DMS 273 (cell line): Measurements from ENCODE around the gene CD320.
"Not testable (repeated sequence)": the region's sequence is repeated elsewhere in the genome, so short reads cannot be mapped to it uniquely, and the experiment has no call there.

Source experiments
- DNase-seq: peaks from one replicate; lab custom pipeline; 2025; ENCODE audit not compliant: unreplicated experiment; lab: John Stamatoyannopoulos, UW

The CD320 gene

DNA sequence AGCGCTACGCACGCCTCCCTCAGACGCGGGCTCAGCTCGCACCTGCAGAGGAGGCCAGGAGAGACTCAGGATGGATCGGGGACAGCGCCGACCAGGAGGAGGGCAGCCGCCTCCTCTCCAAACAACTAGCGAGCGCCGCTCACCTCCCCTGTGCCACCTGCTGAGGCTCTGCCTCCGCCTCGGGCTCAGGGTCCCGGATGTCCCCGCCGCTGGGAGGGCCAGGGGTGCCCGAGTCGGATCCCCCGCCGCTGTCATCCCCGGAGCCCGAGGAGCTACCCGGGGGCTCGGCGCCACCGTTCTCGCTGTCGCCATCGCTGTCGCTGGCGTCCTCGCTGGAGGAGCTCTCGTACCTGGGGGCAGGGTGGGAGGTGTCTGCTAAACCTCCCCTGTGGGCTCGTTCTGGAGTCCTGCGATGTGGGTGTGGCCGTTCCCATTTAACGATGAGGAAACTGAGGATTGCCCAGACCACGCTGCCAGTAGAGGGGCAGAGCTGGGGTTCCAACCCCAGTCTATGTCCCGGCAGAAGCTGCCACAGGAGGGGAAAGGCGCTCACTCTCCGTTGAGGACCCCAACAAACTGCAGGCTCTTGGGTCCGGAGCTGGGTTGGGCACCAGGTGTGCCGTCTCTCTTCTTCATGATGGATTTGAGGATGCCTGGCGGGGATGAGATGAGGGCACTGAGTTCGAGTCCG is 25.8 kb upstream of the CD320 start:
- peak; percentile 45 for DNase-seq

- no peak for DNase-seq
These were observed 25.0 kb upstream of the CD320 start for GRCh38 chr19:8332976-8333766.

DNA sequence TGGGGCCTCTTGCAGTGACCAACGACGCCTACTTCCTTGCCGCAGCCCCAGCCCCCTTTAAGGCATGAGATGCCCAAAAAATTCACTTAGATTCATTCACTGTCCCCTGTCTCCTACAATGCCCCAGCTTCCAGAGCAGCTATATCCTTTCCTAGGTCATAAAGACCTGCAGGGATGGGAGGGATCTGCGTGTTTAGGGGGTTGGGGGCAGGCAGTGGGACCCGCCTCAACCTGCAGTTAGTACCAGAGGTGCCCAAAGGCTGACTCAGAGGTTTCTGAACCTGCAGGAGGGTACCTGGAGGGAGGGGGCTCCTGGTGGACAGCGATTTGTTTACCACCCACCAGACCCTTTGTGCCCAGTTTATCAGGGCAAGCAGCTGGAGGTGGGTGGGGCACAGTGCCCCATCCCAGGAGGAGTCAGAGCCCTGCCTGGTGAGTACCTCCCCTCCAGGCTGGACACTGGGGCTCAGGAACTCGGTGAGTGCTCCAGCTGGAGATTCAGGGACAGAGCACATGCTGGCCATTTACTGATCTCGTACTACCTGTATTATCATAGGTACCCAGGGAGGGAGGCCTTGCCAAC is 23.2 kb upstream of the CD320 start:
- DNase-seq: no peak

DNA sequence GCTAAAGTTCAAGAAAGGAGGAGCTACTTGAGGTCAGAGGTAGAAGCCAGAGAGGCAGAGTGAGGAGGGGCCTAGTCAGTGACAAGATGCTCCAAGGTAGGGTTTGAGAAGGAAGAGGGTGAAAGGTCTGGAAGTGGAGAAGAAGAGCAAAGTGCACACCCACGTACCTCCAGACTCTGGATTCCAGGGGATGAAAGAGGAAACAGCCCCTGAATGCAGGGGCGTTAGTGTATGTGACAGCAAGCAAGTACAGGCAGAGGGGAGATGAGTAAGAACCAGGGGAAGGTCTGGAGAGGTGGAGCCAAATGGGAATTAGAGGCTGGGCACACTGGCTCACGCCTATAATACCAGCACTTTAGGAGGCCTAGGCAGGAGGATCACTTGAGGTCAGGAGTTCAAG is 21.8 kb upstream of the CD320 start:
- DNase-seq: no peak

DNA sequence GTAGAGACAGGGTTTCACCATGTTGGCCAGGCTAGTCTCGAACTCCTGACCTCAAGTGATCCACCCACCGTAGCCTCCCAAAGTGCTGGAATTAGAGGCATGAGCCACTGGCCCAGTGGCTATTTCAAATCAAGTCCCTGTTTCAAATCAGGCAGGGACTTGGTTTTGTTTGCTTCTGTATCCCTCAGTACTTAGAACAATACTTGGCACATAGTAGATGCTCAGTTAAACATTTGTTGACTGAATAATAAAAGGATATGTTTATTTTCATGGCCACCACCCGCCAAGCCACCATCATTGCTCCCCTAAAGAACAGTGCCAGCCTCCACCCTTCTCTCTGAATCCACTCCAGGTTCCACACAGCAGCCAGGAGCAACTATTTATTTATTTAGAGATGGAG is 17.3 kb upstream of the CD320 start:
- no peak for DNase-seq

- DNase-seq: peak; percentile 70
These were observed 16.3 kb upstream of the CD320 start for GRCh38 chr19:8324186-8325050.

GRCh38 chr19:8323781-8324185 is 15.6 kb upstream of the CD320 start:
- DNase-seq: peak; percentile 70

- no peak for DNase-seq
These were observed 14.5 kb upstream of the CD320 start for GRCh38 chr19:8322638-8322997.

DNA sequence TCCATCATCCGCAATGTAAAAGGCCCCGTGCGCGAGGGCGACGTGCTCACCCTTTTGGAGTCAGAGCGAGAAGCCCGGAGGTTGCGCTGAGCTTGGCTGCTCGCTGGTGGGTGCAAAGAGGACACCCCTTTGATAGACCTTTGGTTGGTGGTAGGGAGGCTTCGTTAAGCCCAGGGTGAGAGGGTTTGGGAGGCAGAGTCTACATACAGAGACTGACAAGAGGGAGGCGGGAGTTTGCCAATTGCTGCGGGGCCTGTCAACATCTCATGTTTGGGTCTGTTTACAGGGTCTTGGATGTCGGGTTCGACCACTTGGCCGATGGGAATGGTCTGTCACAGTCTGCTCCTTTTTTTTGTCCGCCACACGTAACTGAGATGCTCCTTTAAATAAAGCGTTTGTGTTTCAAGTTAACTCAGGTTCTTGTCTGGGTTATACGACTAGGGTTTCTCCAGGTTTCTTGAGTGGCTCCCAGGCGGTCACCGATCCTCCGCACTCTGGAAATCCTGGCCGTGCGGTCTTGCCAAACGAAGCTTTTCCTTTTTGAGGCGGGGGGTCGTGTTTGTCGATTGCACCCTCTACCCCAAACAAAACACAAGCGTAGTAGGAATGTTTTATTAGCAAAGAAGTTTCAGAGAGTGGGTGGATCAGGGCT is 14.0 kb upstream of the CD320 start:
- DNase-seq: no peak

DNA sequence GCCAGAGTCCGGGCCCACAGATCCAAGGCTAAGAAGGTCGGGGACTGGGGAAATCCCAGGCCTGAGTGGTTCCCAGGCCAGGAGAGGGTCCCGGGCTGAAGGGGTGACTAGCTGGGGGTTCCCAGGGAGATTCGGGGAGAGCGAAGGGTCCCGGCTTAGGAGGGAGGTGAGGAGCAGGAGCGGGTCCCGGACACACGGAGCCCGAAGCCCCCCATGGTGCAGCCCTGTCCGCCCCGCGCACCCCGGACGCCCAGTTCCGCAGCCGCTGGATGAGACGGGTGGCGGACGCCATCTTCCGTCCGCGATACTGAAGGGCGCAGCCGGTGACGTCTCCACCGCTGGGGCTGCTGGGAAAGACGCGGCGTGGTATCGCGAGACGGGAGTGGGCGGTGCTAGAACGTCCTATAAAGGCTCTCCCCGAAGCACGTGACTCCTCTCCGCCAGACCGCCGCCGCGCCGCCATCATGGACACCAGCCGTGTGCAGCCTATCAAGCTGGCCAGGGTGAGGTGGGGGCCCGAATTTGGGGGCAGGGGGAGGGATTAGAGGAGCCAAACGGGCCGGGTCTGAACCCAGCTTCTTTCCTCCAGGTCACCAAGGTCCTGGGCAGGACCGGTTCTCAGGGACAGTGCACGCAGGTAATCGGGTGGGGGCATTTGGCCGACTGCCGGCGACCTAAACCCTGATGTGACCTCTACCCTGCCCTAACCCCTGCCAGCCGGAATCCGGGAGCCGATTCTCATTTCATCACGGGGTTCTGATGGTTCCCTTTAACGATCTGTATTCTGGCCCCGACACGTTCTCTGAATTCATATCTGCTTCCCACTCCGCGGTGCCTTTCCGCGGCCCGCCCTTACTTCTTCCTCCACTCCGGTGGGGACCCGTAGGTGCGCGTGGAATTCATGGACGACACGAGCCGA is 13.2 kb upstream of the CD320 start, which contains the start of the genes NDUFA7 and RPS28:
Gene NDUFA7 (minus strand): TSS at position 309 of the 919 bp plus-strand sequence. CDS start 17 bp downstream, at position 292.
Gene RPS28 (plus strand): TSS at position 430 of the 919 bp plus-strand sequence. CDS start 35 bp downstream, at position 465.
- DNase-seq: peak; percentile 98

- DNase-seq: no peak
These were observed 12.5 kb upstream of the CD320 start for GRCh38 chr19:8320564-8321066.

DNA sequence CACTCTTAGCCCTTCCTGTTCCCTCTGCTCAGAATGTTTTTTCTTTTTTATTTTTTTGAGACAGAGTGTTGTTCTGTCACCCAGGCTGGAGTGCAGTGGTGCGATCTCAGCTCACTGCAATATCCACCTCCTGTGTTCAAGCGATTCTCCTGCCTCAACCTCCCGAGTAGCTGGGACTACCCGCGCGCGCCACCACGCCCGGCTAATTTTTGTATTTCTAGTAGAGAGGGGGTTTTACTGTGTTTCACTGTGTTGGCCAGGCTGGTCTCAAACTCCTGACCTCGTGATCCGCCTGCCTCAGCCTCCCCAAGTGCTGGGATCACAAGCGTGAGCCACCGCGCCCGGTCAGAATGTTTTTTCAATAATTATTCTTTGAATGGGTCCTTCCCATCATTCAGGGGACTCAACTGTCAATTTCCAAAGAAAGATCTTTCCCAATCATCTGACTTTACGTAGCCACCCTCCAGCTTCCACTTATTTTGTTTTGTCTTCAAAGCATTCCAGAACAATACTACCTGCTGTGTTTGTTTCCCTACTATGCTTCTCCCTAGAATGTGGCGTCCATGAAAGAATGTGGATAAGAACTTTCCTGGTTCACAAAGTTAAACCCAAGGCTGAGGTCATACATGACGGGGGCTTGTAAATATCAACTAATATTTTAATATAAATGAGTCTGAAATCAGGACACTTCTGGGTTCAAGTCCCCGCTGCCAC is 11.8 kb upstream of the CD320 start:
- DNase-seq: no peak

- DNase-seq: not testable (repeated sequence)
These were observed 10.7 kb upstream of the CD320 start for GRCh38 chr19:8318835-8319234.

- DNase-seq: no peak
These were observed 8.4 kb upstream of the CD320 start for GRCh38 chr19:8316351-8317125.

DNA sequence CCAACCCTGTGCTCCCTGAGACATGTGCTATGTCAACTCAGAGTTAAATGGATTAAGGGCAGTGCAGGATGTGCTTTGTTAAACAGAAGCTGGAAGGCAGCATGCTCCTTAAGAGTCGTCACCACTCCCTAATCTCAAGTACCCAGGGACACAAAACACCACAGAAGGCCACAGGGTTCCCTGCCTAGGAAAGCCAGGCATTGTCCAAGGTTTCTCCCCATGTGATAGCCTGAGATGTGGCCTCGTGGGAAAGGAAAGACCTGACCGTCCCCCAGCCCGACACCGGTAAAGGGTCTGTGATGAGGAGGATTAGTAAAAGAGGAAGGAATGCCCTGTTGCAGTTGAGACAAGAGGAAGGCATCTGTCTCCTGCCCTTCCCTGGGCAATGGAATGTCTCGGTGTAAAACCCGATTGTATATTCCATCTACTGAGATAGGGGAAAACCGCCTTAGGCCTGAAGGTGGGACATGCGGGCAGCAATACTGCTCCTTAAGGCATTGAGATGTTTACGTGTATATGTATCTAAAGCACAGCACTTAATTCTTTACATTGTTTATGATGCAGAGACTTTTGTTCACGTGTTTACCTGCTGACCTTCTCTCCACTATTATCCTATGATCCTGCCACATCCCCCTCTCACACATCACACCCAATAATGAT is 7.0 kb upstream of the CD320 start:
- DNase-seq: not testable (repeated sequence)

- DNase-seq: peak; percentile 50
These were observed 3.5 kb upstream of the CD320 start for GRCh38 chr19:8311461-8312260.
